NCI-H146 treated with DMSO at 0.1 percent for 48 hours (cell line): ENCODE data around the gene BICDL2.
"Not testable (repeated sequence)": the region's sequence is repeated elsewhere in the genome, so short reads cannot be mapped to it uniquely, and the experiment has no call there.

ENCODE experiments used
- DNase-seq: peaks from one replicate; lab custom pipeline; 2025; ENCODE audit not compliant: unreplicated experiment; lab: John Stamatoyannopoulos, UW

The BICDL2 gene, protein sequence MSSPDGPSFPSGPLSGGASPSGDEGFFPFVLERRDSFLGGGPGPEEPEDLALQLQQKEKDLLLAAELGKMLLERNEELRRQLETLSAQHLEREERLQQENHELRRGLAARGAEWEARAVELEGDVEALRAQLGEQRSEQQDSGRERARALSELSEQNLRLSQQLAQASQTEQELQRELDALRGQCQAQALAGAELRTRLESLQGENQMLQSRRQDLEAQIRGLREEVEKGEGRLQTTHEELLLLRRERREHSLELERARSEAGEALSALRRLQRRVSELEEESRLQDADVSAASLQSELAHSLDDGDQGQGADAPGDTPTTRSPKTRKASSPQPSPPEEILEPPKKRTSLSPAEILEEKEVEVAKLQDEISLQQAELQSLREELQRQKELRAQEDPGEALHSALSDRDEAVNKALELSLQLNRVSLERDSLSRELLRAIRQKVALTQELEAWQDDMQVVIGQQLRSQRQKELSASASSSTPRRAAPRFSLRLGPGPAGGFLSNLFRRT

GRCh38 chr16:3036726-3037315 lies at the start of gene BICDL2:
Gene BICDL2, minus strand, starts transcription at chr16:3036944. Its CDS starts 1,448 bp downstream, at chr16:3035496.
- DNase-seq: peak; percentile 35

GRCh38 chr16:3085868-3086595 lies 49.3 kb upstream of the BICDL2 start:
- no peak for DNase-seq

DNA sequence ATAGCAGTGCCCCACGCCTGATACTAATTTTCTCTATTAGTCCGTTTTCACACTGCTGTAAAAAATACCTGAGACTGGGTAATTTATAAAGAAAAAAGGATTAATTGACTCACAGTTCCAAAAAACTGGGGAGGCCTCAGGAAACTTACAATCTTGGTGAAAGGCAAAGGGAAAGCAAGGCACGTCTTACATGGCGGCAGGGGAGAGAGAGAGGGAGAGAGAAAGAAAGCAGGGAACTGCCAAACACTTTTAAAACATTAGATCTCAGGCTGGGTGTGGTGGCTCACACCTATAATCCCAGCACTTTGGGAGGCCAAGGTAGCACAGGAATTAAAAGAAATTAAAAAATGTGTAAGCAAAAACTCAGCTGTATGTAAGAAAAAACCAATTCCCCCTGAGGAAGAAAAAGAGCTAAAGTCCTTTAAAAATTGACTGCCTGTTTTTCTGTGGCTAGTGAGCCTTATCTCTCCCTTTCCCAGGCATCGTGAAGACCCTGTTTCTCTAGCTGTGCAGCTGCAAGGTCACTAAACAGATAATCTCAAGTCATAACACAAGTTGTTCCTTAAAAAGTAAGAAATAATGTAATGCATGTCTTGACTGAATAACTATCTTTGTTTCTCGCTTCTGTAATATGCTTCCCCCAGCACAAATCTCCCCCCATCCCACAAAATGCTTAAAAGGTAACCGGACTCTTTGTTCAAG lies 48.4 kb upstream of the BICDL2 start:
- no peak for DNase-seq

- DNase-seq: no peak
These were observed 47.7 kb upstream of the BICDL2 start for GRCh38 chr16:3084491-3084890.

- not testable (repeated sequence) for DNase-seq
These were observed 46.7 kb upstream of the BICDL2 start for GRCh38 chr16:3083408-3083807.

DNA sequence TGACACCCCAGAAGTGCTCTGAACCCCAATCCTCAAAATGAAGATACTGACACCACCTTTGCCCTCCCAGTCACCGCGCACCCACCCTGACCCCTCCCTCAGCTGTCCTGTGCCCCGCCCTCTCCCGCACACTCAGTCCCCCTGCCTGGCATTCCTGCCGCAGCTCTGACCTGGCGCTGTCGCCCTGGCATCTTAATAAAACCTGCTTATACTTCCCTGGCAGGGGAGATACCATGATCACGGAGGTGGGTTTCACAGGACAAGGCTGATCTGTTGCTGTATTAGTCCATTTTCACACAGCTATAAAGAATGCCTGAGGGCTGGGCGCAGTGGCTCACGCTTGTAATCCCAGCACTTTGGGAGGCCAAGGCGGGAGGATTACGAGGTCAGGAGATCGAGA lies 45.2 kb upstream of the BICDL2 start:
- not testable (repeated sequence) for DNase-seq

- DNase-seq: no peak
These were observed 43.3 kb upstream of the BICDL2 start for GRCh38 chr16:3080024-3080423.

GRCh38 chr16:3076577-3076976 lies 39.8 kb upstream of the BICDL2 start:
- no peak for DNase-seq

DNA sequence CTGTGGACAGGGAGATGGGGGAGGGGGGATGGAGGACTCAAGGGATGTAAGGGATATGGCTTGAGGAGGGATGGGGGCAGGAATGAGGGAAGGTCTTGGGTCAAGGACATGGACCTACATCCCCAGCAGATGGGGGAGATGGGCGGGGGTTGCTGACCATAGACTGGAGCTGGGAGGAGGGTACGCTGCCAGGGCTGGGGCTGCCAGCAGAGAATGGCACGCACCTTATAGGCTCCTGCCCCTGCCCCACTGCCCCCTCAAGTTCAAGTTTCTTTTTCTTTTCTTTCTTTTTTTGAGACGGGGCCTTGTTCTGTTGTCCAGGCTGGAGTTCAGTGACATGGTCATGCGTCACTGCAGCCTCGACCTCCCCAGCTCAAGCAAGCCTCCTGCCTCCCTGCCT lies 39.2 kb upstream of the BICDL2 start:
- DNase-seq: not testable (repeated sequence)

GRCh38 chr16:3075523-3075915 lies 38.8 kb upstream of the BICDL2 start:
- DNase-seq: no peak

DNA sequence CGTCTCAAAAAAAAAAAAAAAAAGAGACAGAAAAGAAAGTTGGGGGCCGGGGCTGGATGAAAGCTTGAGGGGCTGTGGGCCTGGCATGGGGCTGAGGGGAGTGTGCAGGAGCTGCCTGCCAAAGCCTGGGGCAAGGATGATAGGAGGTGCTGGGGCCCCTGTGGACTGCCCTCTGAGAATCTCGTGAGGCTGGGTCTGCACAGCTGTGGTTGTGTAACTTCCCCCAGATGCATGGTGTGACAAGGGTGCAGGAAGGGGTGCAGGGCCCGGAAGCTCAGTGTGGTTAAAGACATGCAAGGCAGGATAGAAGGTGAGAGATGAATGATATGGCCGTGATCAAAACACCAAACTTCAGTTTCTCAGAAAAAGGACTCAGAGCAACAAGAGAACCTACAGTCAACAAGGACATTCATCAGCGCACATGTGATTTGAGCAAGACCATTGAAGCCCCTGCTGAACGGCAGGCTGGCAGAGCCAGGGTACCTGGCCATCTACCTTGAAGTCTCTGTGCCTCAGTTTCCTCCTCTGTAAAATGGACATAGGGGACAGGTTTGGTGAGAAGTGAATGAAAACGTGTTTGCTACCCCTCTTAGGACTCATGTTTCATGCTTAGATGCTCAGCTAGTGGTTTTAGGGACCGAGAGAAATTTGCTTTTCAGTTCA lies 38.2 kb upstream of the BICDL2 start:
- DNase-seq: no peak

- no peak for DNase-seq
These were observed 36.7 kb upstream of the BICDL2 start for GRCh38 chr16:3073448-3073847.

- DNase-seq: not testable (repeated sequence)
These were observed 36.0 kb upstream of the BICDL2 start for GRCh38 chr16:3072576-3073263.

DNA sequence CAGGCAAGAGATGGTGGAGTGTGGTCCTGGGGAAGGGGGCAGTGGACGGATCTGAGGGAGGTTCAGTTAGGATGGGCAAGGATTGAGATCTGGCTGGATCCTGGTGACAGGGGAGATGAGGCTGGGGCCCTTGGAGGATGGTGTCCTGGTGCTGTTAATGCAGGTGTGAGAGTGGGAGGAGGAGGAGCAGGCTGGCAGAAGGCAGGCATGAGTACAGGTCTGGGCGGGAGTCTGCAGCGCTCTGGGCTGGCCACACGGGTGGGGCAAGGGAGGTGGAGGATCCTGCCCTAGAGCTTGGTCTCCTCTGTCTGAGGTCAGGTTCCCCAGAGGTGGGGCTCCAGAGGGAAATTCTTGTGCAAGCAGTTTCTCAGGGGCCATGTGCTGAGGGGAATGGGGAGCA lies 35.4 kb upstream of the BICDL2 start:
- DNase-seq: not testable (repeated sequence)

DNA sequence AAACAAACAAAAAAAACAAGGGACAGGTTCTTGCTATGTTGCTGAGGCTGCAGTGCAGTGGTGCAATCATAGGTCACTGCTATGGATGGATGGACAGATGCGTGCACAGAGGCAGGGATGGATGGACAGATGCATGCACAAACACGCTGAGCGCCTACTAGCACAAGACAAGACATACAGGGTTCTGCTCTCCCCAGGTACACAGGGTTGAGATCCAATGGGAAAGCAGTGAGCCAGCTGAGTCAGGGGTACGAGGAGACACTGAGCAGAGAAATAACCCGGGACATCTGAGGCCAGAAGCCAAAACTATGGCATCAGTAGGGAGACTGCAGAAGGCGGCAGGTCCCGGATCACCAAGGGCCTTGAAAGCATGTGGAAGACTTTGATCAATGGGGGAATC lies 34.9 kb upstream of the BICDL2 start:
- DNase-seq: no peak

GRCh38 chr16:3070608-3071111 lies 33.9 kb upstream of the BICDL2 start:
- no peak for DNase-seq

GRCh38 chr16:3069146-3069545 lies 32.4 kb upstream of the BICDL2 start:
- not testable (repeated sequence) for DNase-seq

DNA sequence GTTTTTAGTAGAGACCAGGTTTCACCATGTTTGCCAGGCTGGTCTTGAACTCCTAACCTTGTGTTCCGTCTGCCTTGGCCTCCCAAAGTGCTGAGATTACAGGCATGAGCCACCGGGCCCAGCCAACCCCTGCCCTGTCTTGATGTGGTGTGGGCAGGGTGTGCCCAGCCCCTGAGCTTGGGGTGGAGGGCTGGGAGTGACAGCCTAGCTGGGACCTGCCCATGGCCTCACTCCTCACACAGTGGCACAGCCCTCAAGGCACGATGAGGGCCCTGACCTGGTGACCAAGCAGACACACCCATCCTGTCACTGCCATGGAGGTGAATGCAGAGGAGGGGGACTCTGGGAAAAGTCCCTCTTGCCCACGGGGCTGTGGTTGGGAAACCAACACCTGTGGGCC lies 31.7 kb upstream of the BICDL2 start:
- DNase-seq: no peak

- no peak for DNase-seq
These were observed 29.6 kb upstream of the BICDL2 start for GRCh38 chr16:3066440-3066748.
